HG03103 (cell line): ENCODE measurements around the gene MED15.
"Not testable (repeated sequence)": the region's sequence is repeated elsewhere in the genome, so short reads cannot be mapped to it uniquely, and the experiment has no call there.

Source experiments
- ATAC-seq: cut with Tn5 transposase; IDR thresholded peaks from one replicate; pipeline ENCODE4 v1.9.1; 2021; ENCODE audit warnings: low read depth; ENCODE audit not compliant: unreplicated experiment

Gene MED15

DNA sequence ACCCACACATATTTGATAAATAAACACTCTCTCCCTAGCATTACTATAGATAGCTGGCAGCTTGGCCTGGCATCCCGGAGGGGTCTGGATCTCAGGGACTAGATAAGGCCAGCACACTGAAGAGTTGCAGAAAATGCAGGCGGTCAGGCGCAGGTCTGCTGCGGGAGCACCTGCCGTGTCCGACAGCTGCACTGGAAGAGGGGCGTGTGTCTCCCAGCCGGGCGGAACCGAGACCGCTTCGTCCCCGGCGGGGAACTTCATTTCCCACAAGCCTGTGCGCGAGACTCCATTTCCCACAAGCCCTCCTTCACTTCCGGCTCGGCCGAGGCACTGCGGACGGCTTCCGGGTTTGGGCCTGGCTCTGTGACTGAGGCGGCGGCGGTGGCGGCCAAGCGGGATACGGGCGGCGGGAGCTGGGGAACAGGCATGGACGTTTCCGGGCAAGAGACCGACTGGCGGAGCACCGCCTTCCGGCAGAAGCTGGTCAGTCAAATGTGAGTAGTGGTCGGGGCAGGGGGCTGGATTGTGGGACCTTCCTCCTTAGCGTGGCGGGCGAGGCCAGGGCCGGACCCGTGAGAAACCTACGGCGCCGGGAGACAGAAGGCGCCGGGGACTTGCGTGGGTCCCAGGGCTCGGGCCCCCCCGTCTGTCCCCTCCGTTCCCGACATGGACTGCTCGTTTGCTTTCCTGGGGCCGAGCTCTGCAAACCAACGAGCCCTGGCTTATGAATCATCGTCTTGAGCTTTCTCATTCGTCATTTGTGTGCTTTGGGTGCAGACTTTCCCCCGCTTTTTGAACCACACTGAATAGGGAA lies at the start of gene MED15:
Gene MED15, plus strand, starts transcription at position 358 of the 814 bp plus-strand sequence. Its CDS starts 69 bp downstream, at position 427.
- ATAC-seq, result peak; percentile 79

- ATAC-seq, result no peak
These were observed 48.8 kb upstream of the MED15 start for GRCh38 chr22:20458530-20459151.

DNA sequence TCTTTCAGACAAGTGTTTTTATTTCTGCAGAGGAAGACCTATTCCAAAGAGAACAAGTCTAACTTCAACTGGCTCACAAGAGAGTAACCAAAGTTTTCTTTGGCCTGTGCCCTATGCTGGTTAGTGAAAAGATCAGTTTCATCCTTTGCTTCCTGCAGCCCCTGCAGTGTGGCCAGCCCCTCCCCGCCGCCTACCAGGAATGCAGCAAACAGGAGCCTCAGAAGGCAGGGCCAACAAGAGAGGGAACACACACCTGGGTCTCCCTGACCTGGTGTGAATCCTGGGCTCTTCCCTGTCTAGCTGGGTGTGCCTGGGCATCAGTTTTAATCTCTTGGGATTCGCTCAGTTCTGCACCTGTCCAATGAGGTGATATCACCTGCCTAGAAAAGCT lies 48.3 kb upstream of the MED15 start:
- no peak for ATAC-seq

DNA sequence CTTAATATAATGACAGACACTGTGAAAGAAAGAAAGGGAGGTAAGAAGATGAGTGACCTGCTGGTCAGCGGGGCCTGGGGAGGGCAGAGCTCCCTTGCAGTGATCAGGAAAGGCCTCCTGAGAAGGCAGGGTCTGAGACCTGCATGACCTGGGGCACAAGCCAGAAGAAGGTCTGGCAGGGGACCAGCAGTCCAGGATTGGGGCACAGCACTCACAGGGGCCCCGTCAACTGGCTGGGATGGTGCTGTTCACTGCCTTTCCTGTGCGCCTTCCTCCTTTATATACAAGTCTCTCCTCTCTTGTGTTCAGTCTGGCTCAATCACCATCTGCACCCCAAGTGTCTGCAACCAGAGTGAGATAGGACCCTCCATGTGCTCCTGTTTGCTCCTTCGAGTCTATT lies 47.5 kb upstream of the MED15 start:
- no peak for ATAC-seq

GRCh38 chr22:20463324-20464095 lies 43.9 kb upstream of the MED15 start:
- no peak for ATAC-seq

DNA sequence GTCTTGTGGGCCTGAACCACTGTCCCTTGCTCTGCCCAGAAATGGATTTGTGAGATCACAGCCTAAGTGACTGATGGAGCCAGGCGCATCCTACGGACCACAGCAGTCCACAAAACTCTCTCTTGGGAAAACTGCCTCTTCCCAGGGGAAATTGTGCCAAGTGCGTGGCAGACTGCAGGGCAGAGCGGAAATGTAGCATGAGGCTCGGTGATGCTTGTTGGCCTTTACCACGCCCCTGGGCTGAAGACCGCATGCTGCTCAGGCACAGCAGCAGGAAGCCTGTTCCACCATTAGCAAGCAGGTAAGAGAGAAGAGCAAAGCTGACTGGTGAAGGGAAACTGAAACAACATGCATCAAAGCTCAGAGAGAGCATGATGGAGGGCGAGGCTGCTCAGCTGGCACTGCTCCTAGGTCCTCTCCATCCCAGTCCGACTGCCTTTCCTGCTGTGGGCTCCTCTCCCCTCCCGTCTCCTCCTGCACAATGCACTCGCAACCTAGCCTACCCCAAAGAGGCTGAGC lies 43.3 kb upstream of the MED15 start:
- no peak for ATAC-seq

DNA sequence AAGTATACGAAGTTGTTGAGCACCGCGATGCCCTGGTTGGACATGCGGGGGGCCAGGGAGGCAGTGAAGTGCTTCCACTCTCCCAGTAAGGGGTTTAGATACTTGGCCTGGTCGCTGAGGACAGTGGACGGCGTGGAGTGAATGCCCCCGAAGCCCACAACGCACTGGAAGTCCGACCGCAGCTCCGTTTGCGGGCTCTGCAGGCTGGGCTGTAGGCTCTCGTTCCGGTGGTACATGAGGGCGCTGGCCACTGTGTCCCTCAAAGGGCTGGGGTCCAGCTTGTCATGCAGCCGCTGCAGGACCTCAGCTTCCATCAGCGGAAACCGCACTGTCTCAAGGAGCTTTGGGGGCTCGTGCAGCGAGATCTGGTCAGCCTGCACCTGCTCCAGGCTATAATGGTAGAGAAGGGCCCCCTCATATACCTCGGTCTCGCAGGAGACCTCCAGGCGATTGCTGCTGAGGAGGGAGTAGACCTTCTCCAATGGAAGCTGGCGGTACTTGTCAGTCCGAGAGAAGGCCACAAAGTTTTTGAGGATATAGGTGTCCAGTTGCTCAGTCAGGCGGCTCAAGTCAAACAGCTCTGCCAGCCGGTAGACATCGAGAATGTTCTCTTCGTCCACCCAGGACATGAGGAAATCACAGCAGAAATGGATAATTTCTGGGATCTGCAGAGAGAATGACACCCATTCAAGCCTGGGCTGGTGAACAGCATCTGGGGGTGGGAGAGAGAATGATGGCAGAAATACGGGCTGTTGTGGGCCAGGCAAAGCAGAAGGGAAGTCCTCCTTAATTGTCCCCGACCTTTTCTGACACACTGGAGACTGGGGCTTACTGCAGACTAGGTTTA lies 42.3 kb upstream of the MED15 start:
- no peak for ATAC-seq

- no peak for ATAC-seq
These were observed 41.7 kb upstream of the MED15 start for GRCh38 chr22:20465759-20466077.

GRCh38 chr22:20466659-20467379 lies 40.6 kb upstream of the MED15 start:
- no peak for ATAC-seq

GRCh38 chr22:20469110-20469868 lies 38.1 kb upstream of the MED15 start:
- ATAC-seq, result no peak

GRCh38 chr22:20470525-20470924 lies 36.9 kb upstream of the MED15 start:
- ATAC-seq, result not testable (repeated sequence)

DNA sequence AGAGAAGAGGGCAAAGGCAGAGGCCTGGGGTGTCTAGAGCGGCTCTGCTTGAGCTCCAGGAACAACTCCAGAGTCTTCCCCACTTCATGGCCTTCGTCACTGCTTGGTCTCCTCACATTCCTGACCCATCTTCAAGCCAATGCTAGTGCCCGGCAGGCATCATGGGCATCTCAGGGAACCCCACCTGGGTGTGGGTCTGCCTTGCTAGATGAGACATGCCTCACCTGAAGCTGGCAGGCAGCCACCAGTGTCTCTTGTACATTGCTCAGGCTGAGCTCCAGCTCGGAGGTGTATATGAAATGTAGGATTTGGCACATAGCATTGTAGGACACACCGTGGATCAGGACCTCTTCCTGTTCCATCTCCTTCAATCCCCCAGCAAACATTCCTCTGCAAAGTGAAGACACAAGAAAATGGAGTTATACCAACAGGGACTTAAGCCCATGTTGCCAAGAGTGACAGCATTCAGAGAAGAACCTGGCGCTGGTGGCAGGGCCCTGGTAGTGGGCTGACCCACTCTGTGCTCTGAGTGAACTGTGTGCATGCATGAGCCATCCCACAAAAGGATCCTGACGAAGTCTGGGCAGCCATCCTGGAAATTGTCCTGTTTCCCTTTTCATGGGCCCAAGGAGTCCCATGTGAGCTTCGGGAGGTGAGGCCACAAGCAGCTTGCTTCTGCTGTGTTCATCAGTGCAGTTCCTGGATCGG lies 36.1 kb upstream of the MED15 start:
- ATAC-seq, result no peak

DNA sequence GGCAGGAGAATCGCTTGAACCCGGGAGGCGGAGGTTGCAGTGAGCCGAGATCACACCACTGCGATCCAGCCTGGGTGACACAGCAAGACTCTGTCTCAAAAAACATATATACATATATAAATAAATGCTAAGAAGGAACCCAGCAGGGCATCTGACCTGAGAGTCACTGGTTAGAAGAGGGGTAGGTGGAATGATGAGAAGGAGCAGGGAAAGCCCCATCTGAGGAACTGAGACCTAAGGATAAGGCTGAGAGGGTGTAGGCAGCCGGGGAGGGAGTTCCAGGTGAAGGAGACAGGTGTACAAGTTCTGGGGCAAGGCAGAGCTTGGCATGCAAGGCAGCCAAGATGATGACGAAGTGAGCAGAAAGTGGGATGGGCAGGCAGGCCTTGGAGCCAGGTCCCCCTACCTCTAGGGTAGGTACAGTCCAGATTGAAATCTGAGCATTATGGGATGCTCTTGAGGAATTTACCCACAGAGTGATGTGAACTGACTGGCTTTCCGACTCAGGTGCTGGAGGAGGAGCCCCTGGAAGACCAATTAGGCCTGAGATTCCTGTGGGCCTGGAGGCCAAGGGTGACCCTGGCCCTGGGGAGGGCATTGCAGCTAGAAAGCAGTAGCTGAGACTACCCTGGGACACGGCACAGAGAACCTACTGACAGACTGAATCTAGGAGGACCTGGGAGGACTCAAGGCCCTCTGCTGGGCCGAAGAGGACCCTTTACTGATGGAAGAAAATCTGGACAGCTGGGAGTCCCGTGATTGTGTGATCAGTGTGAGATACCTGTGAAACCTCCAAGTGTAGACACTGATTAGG lies 34.6 kb upstream of the MED15 start:
- no peak for ATAC-seq

- ATAC-seq, result no peak
These were observed 32.3 kb upstream of the MED15 start for GRCh38 chr22:20475115-20475436.

GRCh38 chr22:20475569-20475968 lies 31.8 kb upstream of the MED15 start:
- ATAC-seq, result not testable (repeated sequence)

DNA sequence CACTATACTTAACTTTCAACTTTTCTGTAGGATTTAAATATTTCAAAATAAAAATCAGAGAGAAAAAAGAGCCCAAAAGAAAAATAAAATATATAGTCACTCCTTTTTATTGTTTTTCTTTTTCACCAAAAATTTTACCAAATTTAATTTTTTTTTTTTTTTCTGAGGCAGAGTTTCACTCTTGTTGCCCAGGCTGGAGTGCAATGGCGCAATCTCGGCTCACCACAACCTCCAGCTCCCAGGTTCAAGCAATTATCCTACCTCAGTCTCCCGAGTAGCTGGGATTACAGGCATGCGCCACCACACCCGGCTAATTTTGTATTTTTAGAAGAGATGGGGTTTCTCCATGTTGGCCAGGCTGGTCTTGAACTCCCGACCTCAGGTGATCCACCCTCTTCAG lies 29.4 kb upstream of the MED15 start:
- not testable (repeated sequence) for ATAC-seq

DNA sequence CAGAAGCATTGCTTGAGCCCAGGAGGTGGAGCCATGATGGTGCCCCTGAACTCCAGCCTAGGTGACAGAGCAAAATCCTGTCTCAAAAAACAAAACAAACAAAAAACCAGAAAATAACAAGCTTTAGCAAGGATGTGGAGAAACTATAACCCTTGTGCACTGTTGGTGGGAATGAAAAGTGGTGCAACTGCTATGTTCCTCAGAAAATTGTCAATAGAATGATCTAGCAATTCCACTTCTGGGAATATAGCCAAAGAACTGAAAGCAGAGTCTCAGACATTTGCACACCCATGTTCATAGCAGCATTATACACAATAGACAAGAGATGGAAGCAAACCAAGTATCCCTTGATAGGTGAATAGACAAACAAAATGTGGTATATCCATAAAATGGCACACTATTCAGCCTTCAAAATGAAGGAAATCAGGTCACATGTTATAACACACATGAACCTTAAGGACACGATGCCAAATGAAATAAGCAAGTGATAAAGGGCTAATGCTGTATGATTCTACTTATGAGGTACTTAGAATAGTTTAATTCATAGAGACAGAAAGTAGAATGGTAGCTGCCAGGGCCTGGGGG lies 27.7 kb upstream of the MED15 start:
- no peak for ATAC-seq
